ENCODE results near the gene ARL5A. TPM values are rescaled to one million over a fixed set of nuclear protein-coding genes. Genes with fewer than 3 reads are reported as not detected.

ARL5A gene
- total and polyA plus RNA-seq, 9 donors: 11.6 to 41.4 (median 33.3) TPM

Other genes starting within 250 kb of the ARL5A start
- 1 to 10 TPM in 1 of 7 donors, under 1 TPM in 6; 0.18 to 1.8 (median 0.26) TPM for gene NEB, start 93.9 kb downstream of the ARL5A start, total RNA-seq
- 1 to 10 TPM in 1 of 2 donors, under 1 TPM in 1; 0.21 to 1.4 TPM for gene NEB, start 93.9 kb downstream of the ARL5A start, polyA plus RNA-seq

Measured in ovary (tissue), 9 donors.